Stimulated activated naive CD8-positive, alpha-beta T cell treated with anti-CD3 and anti-CD28 coated beads, Interleukin-15, Interleukin-2, amounts not matched to agents 100 ng/mL and 50 ng/mL, for 24 hours (primary cell): Measurements from ENCODE around the gene DLGAP1.

Experiments used
- H3K27ac Mint-ChIP-seq: one replicate; pipeline ENCODE4 v1.8.0; 2021; ENCODE audit warnings: mild to moderate bottlenecking, mixed read lengths
- H3K27me3 Mint-ChIP-seq: one replicate; pipeline ENCODE4 v1.8.0; 2021; ENCODE audit warnings: mixed read lengths
- H3K36me3 Mint-ChIP-seq: one replicate; pipeline ENCODE4 v1.8.0; 2021; ENCODE audit warnings: low read depth, mixed read lengths
- H3K4me1 Mint-ChIP-seq: one replicate; pipeline ENCODE4 v1.8.0; 2021; ENCODE audit warnings: low read depth, mixed read lengths
- H3K4me3 Mint-ChIP-seq: one replicate; pipeline ENCODE4 v1.8.0; 2021; ENCODE audit warnings: mild to moderate bottlenecking, mixed read lengths
- H3K9me3 Mint-ChIP-seq: one replicate; pipeline ENCODE4 v1.8.0; 2021; ENCODE audit warnings: mixed read lengths

The DLGAP1 gene

DNA sequence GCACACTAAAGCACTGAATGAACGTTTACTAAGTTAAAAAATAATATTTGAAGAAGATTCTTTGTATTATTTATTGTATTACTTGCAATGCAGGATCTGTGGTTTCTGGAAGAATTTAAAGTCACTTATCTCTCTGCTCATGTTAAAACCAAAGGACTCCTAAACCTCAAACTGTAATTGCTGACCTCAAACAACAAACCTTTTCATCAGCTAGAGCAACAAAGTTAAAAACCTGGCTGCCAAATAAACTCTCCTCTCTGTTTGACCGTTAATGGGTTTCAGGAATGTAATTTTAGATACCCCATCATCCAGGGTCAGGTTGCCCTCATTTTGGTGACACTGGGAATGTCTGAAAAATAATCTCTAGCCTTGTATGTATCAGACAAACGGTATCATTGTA, 766.0 kb downstream of the DLGAP1 start:
- H3K4me1 Mint-ChIP-seq = no peaks in the 10 kb centered on the region
- no peaks in the 10 kb centered on the region for H3K36me3 Mint-ChIP-seq
- no peaks in the 10 kb centered on the region for H3K9me3 Mint-ChIP-seq
- no peaks in the 10 kb centered on the region for H3K27me3 Mint-ChIP-seq
- H3K4me3 Mint-ChIP-seq = no peak overlapping the region
- no peak overlapping the region for H3K27ac Mint-ChIP-seq

DNA sequence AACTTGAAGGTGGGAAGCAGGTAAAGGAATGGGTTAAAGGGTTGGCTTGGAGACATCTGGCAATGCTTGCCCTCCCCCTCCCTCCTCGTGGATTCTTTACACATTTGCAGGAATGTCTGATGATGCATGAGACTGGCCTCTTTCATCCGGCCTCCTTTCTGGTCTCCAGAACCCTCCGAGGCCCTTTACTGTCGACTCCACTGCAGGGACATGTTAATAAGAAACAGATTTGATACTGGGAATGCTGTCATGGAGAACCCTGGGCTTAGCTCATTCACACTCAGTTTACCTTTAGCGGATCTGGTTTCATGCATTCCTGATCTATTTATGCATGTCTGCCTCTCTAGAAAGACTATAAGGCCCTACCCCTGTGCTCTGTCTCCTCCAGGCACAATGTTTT, 766.4 kb downstream of the DLGAP1 start:
- Mint-ChIP-seq H3K27me3 (no peaks in the 10 kb centered on the region), H3K36me3 (no peaks in the 10 kb centered on the region), H3K27ac (no peak overlapping the region), H3K4me3 (no peak overlapping the region), H3K9me3 (no peaks in the 10 kb centered on the region), H3K4me1 (no peaks in the 10 kb centered on the region)

DNA sequence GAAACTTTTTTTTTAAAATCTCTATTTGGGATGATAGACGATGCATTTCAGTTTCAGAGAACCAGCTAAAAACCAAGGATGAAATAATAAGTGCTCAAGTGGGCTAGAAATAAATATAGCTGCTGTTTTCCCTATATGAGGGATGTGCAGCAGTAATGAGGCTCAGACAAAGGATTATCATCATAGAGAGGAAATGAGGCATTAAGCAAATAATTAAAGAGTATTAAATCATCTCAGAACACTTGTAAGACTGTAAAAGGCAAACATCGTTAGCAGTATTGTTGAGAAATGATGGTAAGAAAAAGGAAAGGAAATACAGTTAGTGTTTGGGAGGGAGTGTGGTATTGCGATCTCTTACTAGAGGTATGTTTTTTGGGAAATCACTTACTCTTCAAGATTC, 771.6 kb downstream of the DLGAP1 start:
- Mint-ChIP-seq H3K27me3 (peaks cover 1% of the 10 kb centered on the region), H3K36me3 (no peaks in the 10 kb centered on the region), H3K4me1 (no peaks in the 10 kb centered on the region)

DNA sequence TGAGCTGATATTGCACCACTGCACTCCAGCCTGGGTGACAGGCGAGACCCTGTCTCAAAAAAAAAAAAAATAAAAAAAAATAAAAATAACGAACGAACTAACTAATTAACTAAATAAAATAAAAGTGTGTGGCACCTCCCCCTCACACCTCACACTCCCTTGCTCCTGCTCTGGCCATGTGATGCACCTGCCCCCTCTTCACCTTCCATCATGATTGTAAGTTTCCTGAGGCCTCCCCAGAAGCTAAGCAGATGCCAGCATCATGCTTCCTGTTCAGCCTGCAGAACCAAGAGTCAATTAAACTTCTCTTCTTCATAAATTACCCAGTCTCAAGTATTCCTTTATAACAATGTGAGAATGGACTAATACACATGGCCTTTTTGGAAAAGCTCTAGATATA, 773.0 kb downstream of the DLGAP1 start:
- Mint-ChIP-seq H3K9me3 (peaks cover 8% of the 10 kb centered on the region), H3K4me1 (no peaks in the 10 kb centered on the region), H3K27ac (no peak overlapping the region), H3K4me3 (no peak overlapping the region), H3K27me3 (peaks cover 8% of the 10 kb centered on the region), H3K36me3 (no peaks in the 10 kb centered on the region)

More for the DNA sequence above, 771.6 kb downstream of the DLGAP1 start:
- no peak overlapping the region for H3K27ac Mint-ChIP-seq
- H3K9me3 Mint-ChIP-seq = peaks cover 8% of the 10 kb centered on the region
- H3K4me3 Mint-ChIP-seq = no peak overlapping the region

DNA sequence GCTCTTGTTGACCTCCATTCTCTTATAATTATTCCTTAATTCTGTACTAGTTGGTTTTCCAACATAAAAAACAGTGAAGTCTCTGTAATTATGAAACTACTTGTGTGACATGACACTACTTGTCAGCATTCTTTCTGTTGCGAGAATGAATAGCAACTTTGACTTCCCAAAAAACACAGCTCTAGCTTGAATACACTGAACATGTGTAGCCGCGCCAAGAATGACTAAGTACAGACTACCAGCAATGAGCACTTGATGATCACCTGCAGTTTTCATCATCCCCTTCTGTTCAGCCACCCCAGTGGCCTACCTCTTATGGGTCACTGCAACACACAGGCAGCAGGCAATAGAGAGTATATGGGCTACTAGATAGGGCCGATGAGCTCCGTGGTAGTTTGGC, 775.9 kb downstream of the DLGAP1 start:
- H3K27ac Mint-ChIP-seq = no peak overlapping the region
- H3K36me3 Mint-ChIP-seq = no peaks in the 10 kb centered on the region
- no peaks in the 10 kb centered on the region for H3K4me1 Mint-ChIP-seq
- no peak overlapping the region for H3K4me3 Mint-ChIP-seq
- H3K9me3 Mint-ChIP-seq = peaks cover 8% of the 10 kb centered on the region
- peaks cover 11% of the 10 kb centered on the region for H3K27me3 Mint-ChIP-seq

DNA sequence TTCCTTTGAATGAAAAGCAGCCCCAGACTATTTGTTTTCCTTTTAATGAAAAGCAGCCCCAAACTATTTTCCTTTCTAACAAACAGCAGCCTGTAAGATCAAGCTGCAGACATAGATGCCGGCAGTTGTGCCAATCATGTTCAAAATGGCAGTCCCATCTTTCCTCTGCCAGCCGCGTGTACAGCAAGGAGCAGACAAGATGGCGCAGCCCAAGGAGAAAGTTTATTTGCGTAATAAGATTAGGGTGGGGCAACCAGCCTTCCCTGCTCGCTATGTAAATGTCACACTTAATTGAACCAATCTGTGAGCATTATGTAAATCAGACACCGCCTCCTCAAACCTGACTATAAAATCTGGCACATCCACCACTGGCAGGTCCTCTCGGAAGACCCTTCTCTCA, 779.1 kb downstream of the DLGAP1 start:
- H3K27ac Mint-ChIP-seq = no peak overlapping the region
- peaks cover 11% of the 10 kb centered on the region for H3K27me3 Mint-ChIP-seq
- no peak overlapping the region for H3K4me3 Mint-ChIP-seq
- no peaks in the 10 kb centered on the region for H3K4me1 Mint-ChIP-seq
- peaks cover 4% of the 10 kb centered on the region for H3K9me3 Mint-ChIP-seq
- H3K36me3 Mint-ChIP-seq = no peaks in the 10 kb centered on the region

DNA sequence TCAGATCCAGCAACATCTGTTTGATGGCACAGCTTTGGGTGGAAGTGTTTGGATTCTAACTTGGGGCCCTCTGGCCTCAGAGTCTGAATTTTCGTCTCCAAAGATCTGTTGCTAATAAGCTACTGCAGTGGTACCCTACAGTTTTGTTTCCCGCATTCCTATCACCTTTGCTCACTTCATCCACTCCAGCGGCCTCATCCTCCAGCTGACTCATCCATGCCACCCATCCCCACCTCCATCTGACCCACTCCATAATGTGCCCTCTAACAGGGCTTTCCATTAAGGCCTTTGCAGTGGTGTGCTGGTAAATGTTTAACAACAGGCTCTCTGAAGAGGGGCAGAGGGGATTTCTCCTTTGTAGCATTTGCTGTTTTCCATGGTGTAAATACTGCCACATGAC, 779.7 kb downstream of the DLGAP1 start:
- Mint-ChIP-seq H3K27me3 (peaks cover 11% of the 10 kb centered on the region), H3K4me1 (no peaks in the 10 kb centered on the region), H3K27ac (no peak overlapping the region), H3K36me3 (no peaks in the 10 kb centered on the region), H3K4me3 (no peak overlapping the region), H3K9me3 (no peaks in the 10 kb centered on the region)

DNA sequence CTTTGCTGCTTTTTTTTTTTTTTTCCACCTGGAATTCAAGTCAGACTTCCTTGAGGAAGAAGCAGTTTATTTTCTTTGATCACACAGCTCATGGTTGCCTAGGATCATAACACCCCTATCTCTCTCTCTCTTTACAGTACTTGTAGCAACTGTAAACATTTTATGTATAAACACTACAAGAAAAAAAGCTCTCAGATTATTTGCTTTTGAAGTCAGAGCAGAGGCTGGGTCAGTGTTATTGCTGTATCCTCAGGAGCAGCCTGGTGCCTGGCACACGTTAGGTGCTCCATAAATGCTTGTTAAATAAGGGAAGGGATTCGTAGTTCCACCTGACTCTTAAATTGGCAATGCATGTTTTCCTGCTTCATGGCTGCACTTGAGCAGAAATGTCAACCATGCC, 783.9 kb downstream of the DLGAP1 start:
- no peak overlapping the region for H3K27ac Mint-ChIP-seq

DNA sequence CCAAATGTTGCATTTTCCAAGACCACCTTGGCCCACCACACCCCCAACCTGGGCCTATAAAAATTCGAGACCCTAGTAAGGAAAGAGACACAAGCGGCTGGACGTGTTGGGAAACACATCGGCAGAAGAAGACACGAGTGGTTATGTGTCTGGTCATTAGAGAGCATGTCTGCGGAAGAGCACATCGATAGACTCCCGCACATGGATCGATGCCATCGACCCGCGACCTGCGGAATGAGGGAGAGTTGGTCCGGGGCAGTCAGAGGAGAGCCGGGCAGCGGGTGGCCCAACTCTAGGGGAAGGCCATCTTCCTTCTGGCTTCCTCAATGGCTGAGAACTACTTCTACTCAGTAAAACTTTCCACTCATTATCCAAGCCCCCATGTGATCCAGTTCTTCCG, 785.7 kb downstream of the DLGAP1 start:
- no peaks in the 10 kb centered on the region for H3K9me3 Mint-ChIP-seq
- H3K4me1 Mint-ChIP-seq = peaks cover 18% of the 10 kb centered on the region
- no peaks in the 10 kb centered on the region for H3K36me3 Mint-ChIP-seq
- H3K27me3 Mint-ChIP-seq = peaks cover 3% of the 10 kb centered on the region
- no peak overlapping the region for H3K4me3 Mint-ChIP-seq
- no peak overlapping the region for H3K27ac Mint-ChIP-seq

More for the DNA sequence above, 783.9 kb downstream of the DLGAP1 start:
- H3K4me1 Mint-ChIP-seq = peaks cover under 1% of the 10 kb centered on the region
- H3K36me3 Mint-ChIP-seq = no peaks in the 10 kb centered on the region
- peaks cover 3% of the 10 kb centered on the region for H3K27me3 Mint-ChIP-seq
- no peaks in the 10 kb centered on the region for H3K9me3 Mint-ChIP-seq
- no peak overlapping the region for H3K4me3 Mint-ChIP-seq

DNA sequence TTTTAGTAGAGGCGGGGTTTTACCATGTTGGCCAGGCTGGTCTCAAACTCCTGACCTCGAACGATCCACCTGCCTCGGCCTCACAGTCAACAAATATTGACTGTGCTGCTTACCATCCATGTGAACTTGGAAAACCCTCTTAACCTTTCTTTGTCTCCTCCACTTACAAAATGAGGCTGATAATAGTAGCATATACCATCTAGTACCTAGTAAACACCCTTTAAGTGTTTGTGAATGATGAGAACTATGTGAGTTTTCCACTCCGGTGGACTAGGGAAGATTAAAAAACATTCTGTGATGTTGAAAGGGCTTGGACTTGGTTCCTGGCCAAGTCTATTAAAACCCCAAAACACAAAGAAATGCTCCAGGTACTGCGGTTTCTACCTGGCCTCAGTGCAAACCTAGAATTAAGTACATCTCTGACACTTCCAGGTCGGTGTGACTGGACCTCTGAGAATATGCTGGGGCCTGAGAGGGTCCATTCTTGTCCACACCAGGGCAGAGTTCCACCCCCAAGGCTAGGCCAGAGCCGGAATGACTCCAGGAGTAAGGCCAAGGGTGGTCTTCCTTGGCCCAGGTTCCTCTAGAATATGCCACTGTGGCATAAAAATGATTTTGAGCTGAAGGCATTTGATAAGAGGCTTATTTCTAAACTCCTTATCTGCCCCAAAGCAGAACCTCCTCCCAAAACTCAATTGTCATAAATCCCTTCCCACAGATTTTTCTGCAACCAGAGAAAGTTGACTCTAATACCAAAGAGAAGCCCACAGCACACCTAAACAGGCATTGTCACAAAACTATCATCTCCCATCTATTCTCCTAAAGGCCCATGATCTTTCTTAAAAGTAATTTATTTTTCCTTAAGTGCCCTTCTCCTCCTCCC, 787.6 kb downstream of the DLGAP1 start:
- no peaks in the 10 kb centered on the region for H3K36me3 Mint-ChIP-seq
- H3K9me3 Mint-ChIP-seq = no peaks in the 10 kb centered on the region
- H3K27ac Mint-ChIP-seq = no peak overlapping the region
- H3K4me1 Mint-ChIP-seq = peaks cover 19% of the 10 kb centered on the region
- peaks cover 3% of the 10 kb centered on the region for H3K27me3 Mint-ChIP-seq
- H3K4me3 Mint-ChIP-seq = no peak overlapping the region

DNA sequence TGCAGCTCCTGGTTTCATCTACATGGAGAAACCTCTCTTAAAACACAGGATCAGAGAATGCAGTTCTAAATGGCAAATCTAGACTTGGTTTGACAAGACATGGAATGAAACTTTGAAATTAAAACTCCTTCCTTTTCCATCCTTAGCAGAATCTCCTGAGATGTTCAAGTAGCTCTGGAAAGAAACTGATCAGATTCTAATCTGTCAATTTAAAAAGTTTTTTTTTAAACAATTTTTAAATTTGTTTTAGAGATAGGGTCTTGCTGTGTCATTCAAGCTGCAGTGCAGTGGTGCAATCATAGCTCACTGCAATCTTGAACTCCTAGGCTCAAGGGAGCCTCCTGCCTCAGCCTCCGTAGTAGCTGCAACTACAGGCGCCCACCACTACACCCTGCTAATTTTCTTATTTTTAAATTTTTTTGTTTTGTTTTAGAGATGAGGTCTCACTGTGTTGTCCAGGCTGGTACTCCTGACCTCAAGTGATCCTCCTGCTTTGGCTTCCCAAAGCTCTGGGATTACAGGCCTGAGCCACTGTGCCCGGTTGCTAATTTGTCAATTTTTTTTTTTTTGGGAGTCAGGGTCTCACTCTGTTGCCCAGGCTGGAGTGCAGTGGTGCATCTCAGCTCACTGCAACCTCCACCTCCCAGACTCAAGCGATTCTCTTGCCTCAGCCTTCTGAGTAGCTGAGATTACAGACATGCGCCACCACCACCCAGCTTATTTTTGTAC, 788.4 kb downstream of the DLGAP1 start:
- Mint-ChIP-seq H3K36me3 (no peaks in the 10 kb centered on the region), H3K9me3 (no peaks in the 10 kb centered on the region), H3K4me1 (peaks cover 19% of the 10 kb centered on the region), H3K4me3 (no peak overlapping the region), H3K27me3 (peaks cover 3% of the 10 kb centered on the region), H3K27ac (no peak overlapping the region)

DNA sequence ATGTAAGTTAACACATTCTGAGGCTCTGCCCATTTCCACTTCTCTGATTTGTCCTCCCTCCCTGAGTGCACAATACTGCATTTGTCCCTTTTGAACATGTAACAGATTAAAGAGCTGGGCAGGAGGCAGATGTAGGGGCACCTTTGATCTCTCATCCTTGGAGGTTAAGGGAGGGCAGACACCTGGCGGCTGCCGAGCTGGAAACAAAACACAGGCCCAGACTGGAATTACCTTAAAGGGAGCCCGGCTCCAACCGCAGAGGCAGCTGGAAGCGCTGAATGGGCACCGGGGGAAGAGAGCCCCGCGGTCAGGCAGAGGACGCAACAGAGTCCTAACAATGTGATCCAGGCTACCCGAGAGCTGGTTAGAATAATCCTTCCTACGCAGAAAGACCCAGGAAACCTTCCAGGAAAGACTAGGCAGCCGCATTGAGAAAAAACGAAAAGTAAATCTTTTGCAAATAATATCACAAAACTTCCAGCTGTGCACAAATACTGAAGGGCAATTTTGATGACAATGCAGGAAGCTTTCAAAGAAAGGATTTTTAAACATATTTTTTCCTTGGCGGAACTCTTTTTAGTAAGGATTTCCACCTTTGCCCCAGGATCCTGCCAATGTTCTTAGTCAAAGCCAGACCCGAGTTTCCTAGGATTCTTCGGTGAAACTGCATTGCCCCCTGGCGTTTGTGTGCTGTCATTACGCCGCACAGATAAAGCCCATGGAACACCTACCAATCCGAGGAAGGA, 789.2 kb downstream of the DLGAP1 start:
- peak overlapping the region; percentile 32 for H3K4me3 Mint-ChIP-seq

DNA sequence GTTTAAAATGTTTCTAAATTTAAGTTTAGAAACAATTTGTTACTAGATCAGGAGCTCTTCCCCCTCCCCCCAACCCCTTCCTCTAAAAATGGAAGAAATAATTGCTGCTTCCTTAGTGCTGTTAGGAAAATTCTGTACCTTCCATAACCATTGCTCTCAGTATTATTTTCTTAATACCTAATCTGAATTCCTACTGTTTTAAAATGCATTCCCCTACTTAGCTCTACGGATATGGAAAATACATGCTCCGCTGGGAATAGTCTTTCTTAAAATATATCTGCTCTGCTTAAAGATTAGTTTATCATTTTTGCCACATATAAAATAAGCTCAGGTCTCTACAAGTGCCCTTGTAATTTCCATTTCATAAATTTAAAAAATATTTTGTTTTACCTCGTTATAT, 789.9 kb downstream of the DLGAP1 start:
- Mint-ChIP-seq H3K27me3 (peaks cover under 1% of the 10 kb centered on the region), H3K36me3 (no peaks in the 10 kb centered on the region), H3K4me1 (peaks cover 31% of the 10 kb centered on the region), H3K27ac (no peak overlapping the region), H3K9me3 (no peaks in the 10 kb centered on the region), H3K4me3 (no peak overlapping the region)

More for the DNA sequence above, 789.2 kb downstream of the DLGAP1 start:
- Mint-ChIP-seq H3K27ac (peak overlapping the region; percentile 14), H3K27me3 (peaks cover 3% of the 10 kb centered on the region), H3K4me1 (peaks cover 24% of the 10 kb centered on the region), H3K36me3 (no peaks in the 10 kb centered on the region), H3K9me3 (no peaks in the 10 kb centered on the region)

DNA sequence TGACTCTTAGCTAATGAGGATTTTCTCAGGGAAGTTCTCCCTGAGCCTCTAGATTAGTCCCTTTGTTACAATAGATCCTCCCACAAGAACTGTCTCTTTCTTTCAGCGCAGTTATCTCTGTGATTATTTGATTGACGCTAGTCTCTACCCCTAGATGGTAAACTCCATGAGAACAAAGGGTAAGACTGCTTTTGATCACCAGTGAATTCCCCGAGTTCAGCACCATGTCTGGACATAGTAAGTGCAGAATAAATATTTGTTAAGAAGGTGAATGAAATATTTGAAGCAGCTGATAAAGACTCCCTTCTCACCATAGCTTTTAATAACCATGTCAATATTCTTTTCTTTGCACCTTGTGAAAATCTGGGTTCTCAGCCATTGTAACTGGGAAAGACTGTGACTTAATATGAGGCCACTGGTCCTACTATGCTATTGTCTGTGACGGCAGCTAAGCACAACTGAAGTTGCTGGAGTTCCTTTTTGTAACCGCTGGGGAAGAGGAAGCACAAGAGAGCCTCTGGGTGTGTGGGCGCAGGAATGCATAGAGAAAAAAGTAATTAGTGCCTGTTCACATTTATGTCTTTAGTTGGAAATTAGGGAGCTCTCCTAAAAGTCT, 790.4 kb downstream of the DLGAP1 start:
- H3K9me3 Mint-ChIP-seq = no peaks in the 10 kb centered on the region
- no peak overlapping the region for H3K27ac Mint-ChIP-seq
- H3K27me3 Mint-ChIP-seq = no peaks in the 10 kb centered on the region
- no peaks in the 10 kb centered on the region for H3K36me3 Mint-ChIP-seq
- H3K4me1 Mint-ChIP-seq = peaks cover 31% of the 10 kb centered on the region
- H3K4me3 Mint-ChIP-seq = no peak overlapping the region
